SK-N-SH (cell line): ENCODE results near the gene LCN6. TPM values are rescaled to one million over a fixed set of nuclear protein-coding genes. Genes with fewer than 3 reads are reported as not detected.
A peak's percentile ranks its signal among the peaks of the same experiment; 100 is the strongest.

ENCODE experiments used
- CTCF ChIA-PET: fragments of 300-600, 350-600 bp; formaldehyde crosslinking; extraction: SDS; loops from one replicate; lab custom pipeline; 2021; lab: Yijun Ruan, JAX
- POLR2A ChIA-PET: fragments of 350-600 bp; sonication (Branson Sonifier 250); formaldehyde crosslinking; extraction: SDS; loops from one replicate; lab custom pipeline; 2020; ENCODE audit warnings: antibody characterized with exemption, inconsistent platforms; lab: Yijun Ruan, JAX
- DNase-seq: peaks from one replicate; pipeline ENCODE4 v3.0.0; 2012
- H2AFZ ChIP-seq: fragments of 200-600 bp; sonication (generic); 2 replicates; pipeline ENCODE4 v1.8.1; 2016; ENCODE audit warnings: antibody characterized with exemption, mild to moderate bottlenecking, low read depth
- H3F3A ChIP-seq: fragments of 200-600 bp; sonication (generic); replicated peaks from 2 replicates; pipeline ENCODE3; 2016; ENCODE audit warnings: antibody characterized with exemption, mild to moderate bottlenecking; ENCODE audit not compliant: insufficient read depth
- H3K27ac ChIP-seq, 2 experiments: fragments of 200-500 bp in 1 of 2; fragments of 200-600 bp in 1 of 2; sonication (Bioruptor generic) in 1 of 2; sonication (generic), shearing (Covaris generic) in 1 of 2; 2 replicates each; pipeline versions ENCODE4 v1.5.1 to v1.6.1; 2014 to 2016; ENCODE audit warnings: low read depth in 2 of 2, inconsistent platforms in 1 of 2, low read length in 1 of 2, mild to moderate bottlenecking in 1 of 2, mixed read lengths in 1 of 2
- H3K27me3 ChIP-seq: fragments of 200-600 bp; sonication (generic), shearing (Covaris generic); 2 replicates; pipeline ENCODE4 v1.6.1; 2016; ENCODE audit warnings: mixed run types; ENCODE audit not compliant: insufficient read depth
- H3K36me3 ChIP-seq, 2 experiments: fragments of 200-500 bp in 1 of 2; fragments of 200-600 bp in 1 of 2; sonication (Bioruptor generic) in 1 of 2; sonication (generic) in 1 of 2; replicated peaks in 1 of 2; 2 replicates each; pipeline versions ENCODE3 to v1.5.1; 2014 to 2016; ENCODE audit warnings: low read length in 1 of 2, mild to moderate bottlenecking in 1 of 2; ENCODE audit not compliant: insufficient read depth in 2 of 2, control insufficient read depth in 1 of 2
- H3K4me1 ChIP-seq, 2 experiments: fragments of 200-500 bp in 1 of 2; fragments of 200-600 bp in 1 of 2; sonication (Bioruptor generic) in 1 of 2; sonication (generic), shearing (Covaris generic) in 1 of 2; 2 replicates each; pipeline versions ENCODE4 v1.5.1 to v1.6.1; 2014 to 2016; ENCODE audit warnings: low read depth in 1 of 2, low read length in 1 of 2, mixed run types in 1 of 2; ENCODE audit not compliant: insufficient read depth in 2 of 2, control insufficient read depth in 1 of 2
- H3K4me2 ChIP-seq: fragments of 200-600 bp; sonication (generic), shearing (Covaris generic); 2 replicates; pipeline ENCODE4 v1.6.1; 2017; ENCODE audit warnings: mixed run types
- H3K4me3 ChIP-seq, 2 experiments: fragments of 200-500 bp in 1 of 2; fragments of 200-600 bp in 1 of 2; sonication (Bioruptor generic) in 1 of 2; sonication (generic), shearing (Covaris generic) in 1 of 2; 2 replicates each; pipeline versions ENCODE4 v1.5.1 to v1.8.1; 2014 to 2016; ENCODE audit warnings: low read depth in 2 of 2, inconsistent platforms in 1 of 2, low read length in 1 of 2, mild to moderate bottlenecking in 1 of 2, mixed read lengths in 1 of 2, moderate library complexity in 1 of 2
- H3K79me2 ChIP-seq: fragments of 200-600 bp; sonication (generic); 2 replicates; pipeline ENCODE4 v1.8.1; 2017; ENCODE audit warnings: mild to moderate bottlenecking; ENCODE audit not compliant: insufficient read depth
- H3K9ac ChIP-seq: fragments of 200-600 bp; sonication (generic); 2 replicates; pipeline ENCODE4 v1.6.1; 2017; ENCODE audit warnings: mixed run types
- H3K9me2 ChIP-seq: fragments of 200-600 bp; sonication (generic); 2 replicates; pipeline ENCODE4 v1.6.1; 2017; ENCODE audit warnings: mixed run types
- H3K9me3 ChIP-seq: fragments of 200-600 bp; sonication (generic); 2 replicates; pipeline ENCODE4 v1.6.1; 2017; ENCODE audit warnings: mixed run types, mild to moderate bottlenecking, moderate library complexity
- H4K20me1 ChIP-seq: fragments of 200-600 bp; sonication (generic); 2 replicates; pipeline ENCODE4 v1.6.1; 2017; ENCODE audit warnings: mild to moderate bottlenecking, mixed run types; ENCODE audit not compliant: insufficient read depth
- CHD2 ChIP-seq: fragments of 150-350 bp; IDR thresholded peaks from 2 replicates; pipeline ENCODE4 v1.6.1; 2018; ENCODE audit warnings: low read length; ENCODE audit not compliant: partially characterized antibody
- CTCF ChIP-seq: fragments of 200-600 bp; sonication (generic); IDR thresholded peaks from 2 replicates; pipeline ENCODE4 v1.6.1; 2017; ENCODE audit warnings: antibody characterized with exemption, mild to moderate bottlenecking, moderate library complexity
- EP300 ChIP-seq, 2 experiments: IDR thresholded peaks; 2 replicates each; pipeline versions ENCODE4 v1.4.0 to v1.6.1; 2012; ENCODE audit warnings: borderline replicate concordance in 1 of 2, low read depth in 1 of 2, low read length in 1 of 2
- GATA2 ChIP-seq: sonication (generic); formaldehyde crosslinking; IDR thresholded peaks from 2 replicates; pipeline ENCODE4 v1.5.0; 2020; ENCODE audit warnings: mild to moderate bottlenecking, missing genetic modification reagents
- RAD21 ChIP-seq: IDR thresholded peaks from 2 replicates; pipeline ENCODE4 v1.6.1; 2012; ENCODE audit warnings: mild to moderate bottlenecking, low read length
- REST ChIP-seq: IDR thresholded peaks from 2 replicates; pipeline ENCODE4 v1.6.1; 2012; ENCODE audit warnings: mild to moderate bottlenecking, low read depth, low read length, moderate library complexity
- USF1 ChIP-seq: IDR thresholded peaks from 2 replicates; pipeline ENCODE4 v1.4.0; 2012; ENCODE audit warnings: low read depth, borderline replicate concordance
- ZBTB33 ChIP-seq: IDR thresholded peaks from 2 replicates; pipeline ENCODE4 v1.4.0; 2012; ENCODE audit warnings: low read depth, borderline replicate concordance
- WGBS: methylation state at CpG from one replicate; pipeline ENCODE4 v1.1.6; 2017; ENCODE audit warnings: low lambda C conversion rate; 5-methylcytosine and 5-hydroxymethylcytosine counted together
- polyA plus RNA-seq, 3 experiments: library from polyadenylated mRNA; depleted of rRNA; stranded (reverse); fragments of >200 nt; gene quantifications; 2 replicates each; pipeline ENCODE4 v1.2.3, GENCODE V29; 2012

The LCN6 gene
- polyA plus RNA-seq, 1 of the 3 experiments (the other 2 are of a cell fraction) = not detected

- no peak for TF ChIP-seq GATA2 (CRISPR knock-in tag)
- no peak for TF ChIP-seq EP300 (IDR thresholded peaks at IDR 0.05; ENCODE audit: borderline replicate concordance in 1 of 2, low read depth in 1 of 2, low read length in 1 of 2)
- no peak for TF ChIP-seq CHD2
- TF ChIP-seq RAD21 = no peak
- TF ChIP-seq REST = no peak
- TF ChIP-seq CTCF = no peak
- no peak for TF ChIP-seq USF1
- no peak for TF ChIP-seq ZBTB33
- Histone ChIP-seq H3K27me3 (no peaks in the 10 kb centered on the region; the same call in 1 of the 2 replicates), H3K27ac (peak overlapping the region in 1 of 2 experiments; percentile 64; a peak in 1 of 4 replicates), H3K36me3 (no peaks in the 10 kb centered on the region), H3K79me2 (no peaks in the 10 kb centered on the region), H4K20me1 (no peaks in the 10 kb centered on the region), H3F3A (no peaks in the 10 kb centered on the region), H3K4me3 (no peak overlapping the region), H3K9me3 (no peaks in the 10 kb centered on the region), H3K9me2 (no peaks in the 10 kb centered on the region), H3K4me2 (no peak overlapping the region), H3K9ac (no peak overlapping the region), H3K4me1 (peaks cover 0 to 27% of the 10 kb centered on the region in 2 experiments; a peak in 1 of 4 replicates), H2AFZ (no peak overlapping the region)
- POLR2A ChIA-PET = no interaction called here
- 88% methylated on average over 7 of the region's 9 CpGs for WGBS
- no peak for DNase-seq
- CTCF ChIA-PET = interaction anchor here (1.0 to 4.2 kb wide), 4 partner anchors 24 to 213 kb away, joined by 3 to 18 read pairs (median 5); no protein-coding TSS in a partner anchor
These were observed 51.8 kb downstream of the LCN6 start for GRCh38 chr9:136696502-136696901.
